GM12892 (cell line): Measurements from ENCODE around the gene PRKRA.
A peak's percentile ranks its signal among the peaks of the same experiment; 100 is the strongest.
"Not testable (repeated sequence)": the region's sequence is repeated elsewhere in the genome, so short reads cannot be mapped to it uniquely, and the experiment has no call there.

Experiments used
- DNase-seq: peaks from one replicate; pipeline ENCODE4 v3.0.0; 2011; ENCODE audit not compliant: insufficient read length
- FAIRE-seq: peaks from 2 replicates; lab custom pipeline; 2011; peaks lifted over from hg19 to GRCh38; lab: Jason Lieb, UNC
- POLR2A ChIP-seq: IDR thresholded peaks from 2 replicates; pipeline ENCODE4 v1.6.1; 2011; ENCODE audit warnings: low read depth, low read length, control low read depth
- POLR2AphosphoS5 ChIP-seq: IDR thresholded peaks from 2 replicates; pipeline ENCODE4 v1.6.1; 2011; ENCODE audit warnings: low read depth, low read length, control low read depth
- TAF1 ChIP-seq: IDR thresholded peaks from 2 replicates; pipeline ENCODE4 v1.6.1; 2011; ENCODE audit warnings: low read depth, mild to moderate bottlenecking, control low read depth, low read length, borderline replicate concordance

Gene PRKRA

DNA sequence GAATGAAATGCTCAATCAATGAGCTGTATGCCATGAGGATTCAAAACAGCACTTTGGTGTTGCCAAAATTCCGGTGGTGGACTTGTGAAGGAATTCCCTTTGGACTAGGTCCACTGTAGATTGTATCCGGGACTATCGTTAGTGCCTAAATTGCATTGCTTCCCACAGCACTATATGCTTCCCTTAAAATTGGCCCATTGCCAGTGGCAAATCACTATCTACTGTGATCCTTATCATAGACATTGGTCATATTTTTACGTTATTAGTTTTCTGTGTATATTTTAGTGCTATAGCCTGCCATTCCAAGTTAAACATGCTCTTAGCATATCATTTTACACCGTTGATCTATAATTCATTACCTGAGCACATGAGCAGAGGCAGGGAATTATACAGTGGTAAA, 1.9 kb upstream of the PRKRA start:
- FAIRE-seq (no peak), DNase-seq (no peak)
- no peak for TF ChIP-seq POLR2AphosphoS5

DNA sequence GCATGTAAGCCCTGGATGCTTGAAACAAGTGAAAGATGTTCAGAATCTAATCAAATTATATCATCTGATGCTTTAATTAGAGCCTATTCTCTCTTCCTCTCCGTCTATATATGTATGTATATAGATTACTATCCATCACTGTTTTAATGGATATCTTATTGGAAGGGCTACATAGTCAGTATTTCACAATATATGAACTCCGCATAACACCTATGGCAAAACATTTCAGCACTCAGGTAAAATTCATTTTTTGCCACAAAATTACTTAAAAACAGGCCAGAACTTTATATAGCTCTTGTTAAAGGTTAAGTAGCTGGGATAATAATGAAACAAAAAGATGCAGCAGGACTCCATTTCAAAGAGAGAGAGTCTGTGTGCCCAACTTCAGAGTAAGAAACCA, 1.4 kb upstream of the PRKRA start:
- TF ChIP-seq POLR2A (no peak), POLR2AphosphoS5 (no peak), TAF1 (no peak)
- DNase-seq (no peak), FAIRE-seq (no peak)

DNA sequence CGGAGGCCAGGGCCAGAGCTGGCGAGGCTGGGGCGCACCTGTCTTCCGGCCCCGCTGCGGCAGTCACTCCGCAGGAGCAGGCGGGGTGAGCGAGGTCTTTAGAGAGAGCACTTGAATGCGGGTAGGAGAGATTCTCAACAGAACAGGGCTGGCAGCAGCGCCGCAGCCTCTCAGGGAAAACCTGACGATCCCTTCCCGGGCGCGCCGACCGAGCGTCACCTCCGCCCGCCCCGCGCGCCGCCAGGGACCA, 526 bp downstream of the PRKRA start:
- FAIRE-seq (no peak), DNase-seq (no peak)
- TF ChIP-seq POLR2A, result peak; percentile 29; the same call in 1 of the 2 replicates
- TF ChIP-seq TAF1, result 0 out of 2 replicates have a peak, but pooled peaks have one; percentile 44
- TF ChIP-seq POLR2AphosphoS5, result no peak

DNA sequence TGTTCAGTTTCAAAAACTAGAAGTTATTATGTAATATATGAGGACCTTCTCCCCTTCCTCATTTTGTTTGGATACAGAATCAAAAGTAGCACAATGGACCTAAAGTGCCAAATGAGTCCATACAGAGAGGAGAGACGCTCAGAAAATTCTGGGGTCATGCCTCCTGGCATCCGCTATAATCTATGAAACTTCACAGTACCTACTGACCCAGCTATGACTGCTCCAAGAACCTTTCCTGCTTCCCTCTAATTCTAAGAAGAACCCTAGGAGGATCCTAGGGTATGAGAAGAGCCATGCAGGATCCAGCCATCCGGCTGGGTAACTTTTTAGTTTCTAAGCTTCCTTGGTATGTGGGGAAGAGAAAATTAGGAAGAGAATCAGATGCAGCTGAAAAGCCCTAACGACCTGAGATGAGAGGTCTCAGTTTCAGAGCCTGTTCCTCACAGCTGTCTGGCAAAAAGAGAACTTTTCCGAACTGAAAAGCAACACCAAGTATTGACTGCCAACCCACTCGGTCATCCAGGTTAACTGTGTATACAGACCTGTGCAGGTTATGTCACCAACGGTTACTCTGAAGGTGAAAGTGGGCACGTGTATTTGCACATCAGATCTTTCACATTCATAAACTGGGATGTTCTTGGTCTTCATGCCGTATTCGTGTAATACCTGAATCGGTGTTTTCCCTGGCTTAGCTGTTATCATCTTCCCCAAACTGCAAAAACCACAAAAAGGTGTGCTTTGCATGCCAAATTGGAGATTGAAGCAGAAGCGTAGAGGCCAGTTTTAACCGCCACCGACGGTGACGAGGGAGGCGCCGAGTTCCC, 1.1 kb downstream of the PRKRA start:
- DNase-seq (no peak), FAIRE-seq (no peak)
- no peak for TF ChIP-seq POLR2AphosphoS5
- TF ChIP-seq TAF1, result no peak

DNA sequence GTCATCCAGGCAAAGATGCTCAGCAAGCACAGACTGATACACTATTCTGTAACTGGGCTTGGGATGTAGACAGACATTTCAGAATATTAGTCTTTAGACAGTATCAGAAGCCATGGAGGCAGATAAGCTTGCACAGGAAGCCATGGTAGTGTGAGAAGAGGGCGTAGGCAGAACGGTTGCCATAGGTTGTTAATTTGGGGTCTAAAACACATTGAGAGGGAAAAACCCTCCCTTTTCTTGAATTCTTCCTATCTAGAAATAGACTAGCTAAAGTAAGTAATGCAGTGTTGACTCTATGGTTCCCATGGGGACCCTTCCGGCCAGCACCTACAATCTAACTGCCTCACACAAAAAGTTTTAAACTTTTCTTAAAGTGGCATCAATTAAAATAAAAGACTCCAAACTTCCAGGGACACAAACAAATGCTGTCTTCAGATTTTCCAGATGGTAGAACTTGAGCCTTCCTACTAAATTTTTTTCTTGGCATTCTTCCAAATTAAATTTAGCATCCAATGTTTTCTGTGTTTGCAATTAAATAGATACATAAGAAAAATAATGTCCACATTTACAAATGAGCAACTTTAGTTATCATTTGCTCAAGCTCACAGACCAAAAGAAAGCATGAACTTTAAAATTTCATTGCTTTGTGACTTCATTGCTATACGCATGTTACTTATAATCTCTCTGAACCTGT, 1.9 kb downstream of the PRKRA start:
- FAIRE-seq (no peak), DNase-seq (no peak)
- no peak for TF ChIP-seq POLR2A
- no peak for TF ChIP-seq TAF1
- TF ChIP-seq POLR2AphosphoS5, result no peak

DNA sequence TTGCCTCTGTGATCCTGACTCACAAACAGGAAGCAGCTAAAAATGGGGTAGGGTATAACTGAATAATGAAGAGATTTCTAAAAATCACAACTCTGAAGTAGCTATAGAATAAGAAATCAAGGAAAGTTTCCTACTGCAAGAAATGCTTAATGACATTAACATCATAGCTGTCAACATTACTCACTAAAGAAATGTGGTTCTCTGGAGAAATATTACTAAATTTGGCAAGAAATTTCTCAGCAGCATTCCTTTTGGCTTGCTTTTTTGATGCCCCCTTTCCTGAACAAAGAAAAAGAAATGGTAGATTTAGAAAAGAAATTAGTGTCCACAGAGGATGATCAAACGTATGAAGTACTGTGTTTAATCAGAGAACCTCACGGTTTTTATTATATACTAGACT, 9.5 kb downstream of the PRKRA start:
- FAIRE-seq (no peak), DNase-seq (no peak)
- TF ChIP-seq POLR2AphosphoS5 (no peak), POLR2A (no peak), TAF1 (no peak)

DNA sequence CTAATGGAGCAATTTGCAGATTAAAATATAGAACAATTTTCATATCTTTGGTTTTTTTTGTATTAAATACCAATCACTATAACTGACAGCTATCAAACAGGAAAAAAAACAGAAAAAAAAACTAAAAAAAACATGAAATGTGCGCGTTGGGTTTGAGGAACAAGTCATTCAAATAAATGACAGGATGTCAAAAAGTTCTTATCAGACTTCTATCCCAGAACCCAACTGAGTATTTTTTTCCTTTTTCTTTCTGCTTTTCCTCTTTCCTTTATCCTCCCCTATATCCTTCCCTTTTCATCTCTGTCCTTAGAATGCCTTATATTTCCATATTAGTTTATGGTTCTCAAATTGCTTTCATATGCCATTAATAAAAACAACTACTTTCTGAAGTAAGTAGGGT, 14.3 kb downstream of the PRKRA start:
- TF ChIP-seq POLR2AphosphoS5 (no peak), TAF1 (no peak), POLR2A (no peak)
- DNase-seq, result no peak
- no peak for FAIRE-seq

DNA sequence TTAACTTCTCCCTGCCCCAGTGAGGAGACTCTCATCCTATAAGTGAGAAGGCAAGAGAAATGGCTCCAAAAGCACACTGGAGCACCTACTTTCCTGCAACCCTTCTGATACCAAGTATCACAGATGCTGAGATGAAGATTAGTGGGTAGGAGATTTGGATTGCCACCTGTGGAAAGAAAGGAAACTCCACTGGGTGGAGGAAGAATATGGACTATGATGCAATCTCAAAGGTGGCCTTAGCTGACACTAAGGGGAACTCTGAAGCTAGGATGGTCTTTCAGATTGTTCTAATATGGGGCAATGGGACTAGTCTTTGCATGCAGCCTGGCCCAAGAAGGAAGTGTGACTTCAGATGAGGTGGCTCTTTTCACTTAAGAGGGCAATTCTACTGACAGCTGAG, 21.6 kb downstream of the PRKRA start:
- DNase-seq (no peak), FAIRE-seq (no peak)
- no peak for TF ChIP-seq POLR2A
- no peak for TF ChIP-seq POLR2AphosphoS5
- no peak for TF ChIP-seq TAF1

DNA sequence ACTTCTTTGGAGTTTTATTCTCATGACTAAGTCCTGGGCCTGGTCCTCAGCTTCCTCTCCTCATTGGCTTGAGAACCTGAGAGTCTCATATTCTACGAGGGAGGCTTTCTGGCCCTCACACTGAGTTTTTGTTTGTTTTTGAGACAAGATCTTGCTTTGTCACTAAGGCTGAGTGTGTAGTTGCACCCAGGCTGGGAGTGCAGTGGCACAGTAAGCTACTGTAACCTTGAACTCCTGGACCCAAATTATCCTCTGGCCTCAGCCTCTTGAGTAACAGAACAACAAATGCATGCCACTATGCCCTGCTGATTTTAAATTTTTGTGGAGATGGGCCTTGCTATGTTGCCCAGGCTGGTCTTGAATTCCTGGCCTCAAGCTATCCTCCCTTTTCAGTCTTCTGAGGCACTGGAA, 22.6 kb downstream of the PRKRA start:
- DNase-seq (no peak), FAIRE-seq (no peak)
- TF ChIP-seq TAF1 (no peak), POLR2AphosphoS5 (no peak), POLR2A (no peak)

DNA sequence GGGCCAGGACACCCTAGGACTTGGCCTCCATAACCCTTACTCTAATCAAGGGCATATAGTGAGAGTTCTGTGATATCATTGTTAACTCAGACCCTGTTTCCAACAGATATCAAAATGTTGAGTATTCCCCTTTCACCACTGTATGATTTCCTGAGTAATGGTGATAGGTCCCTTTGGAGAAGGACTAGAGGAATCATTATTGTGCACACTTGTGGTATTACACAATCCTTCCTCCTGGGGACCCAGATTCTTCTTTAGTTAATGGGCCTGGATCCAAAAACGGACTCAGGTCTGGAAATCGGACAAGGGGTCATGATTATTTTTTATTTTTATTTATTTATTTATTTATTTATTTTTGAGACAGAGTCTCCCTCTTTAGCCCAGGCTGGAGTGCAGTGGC, 23.5 kb downstream of the PRKRA start:
- DNase-seq, result no peak
- no peak for TF ChIP-seq TAF1
- no peak for TF ChIP-seq POLR2A
- TF ChIP-seq POLR2AphosphoS5, result no peak
- FAIRE-seq, result no peak

DNA sequence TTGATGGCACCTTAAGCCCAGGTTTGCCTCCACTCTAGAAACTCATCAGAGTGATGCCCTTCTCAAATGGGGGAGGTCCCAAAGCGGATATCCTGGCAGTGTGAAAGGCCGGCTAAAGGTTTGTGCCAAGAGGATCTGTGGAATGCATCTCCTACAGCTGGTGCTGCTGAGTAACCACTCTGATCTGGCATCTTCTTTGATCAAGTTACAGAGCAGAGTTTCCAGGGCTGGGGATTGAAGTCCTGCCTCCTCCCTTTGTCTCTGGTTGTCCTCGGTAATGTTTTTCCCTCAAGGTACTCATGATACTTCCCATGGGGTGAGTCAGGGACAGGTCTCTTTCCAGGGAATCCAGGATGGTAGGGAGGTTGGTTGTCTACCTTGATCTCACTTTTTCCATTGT, 24.6 kb downstream of the PRKRA start:
- no peak for FAIRE-seq
- TF ChIP-seq POLR2AphosphoS5, result no peak
- TF ChIP-seq TAF1, result no peak
- TF ChIP-seq POLR2A, result no peak
- no peak for DNase-seq

DNA sequence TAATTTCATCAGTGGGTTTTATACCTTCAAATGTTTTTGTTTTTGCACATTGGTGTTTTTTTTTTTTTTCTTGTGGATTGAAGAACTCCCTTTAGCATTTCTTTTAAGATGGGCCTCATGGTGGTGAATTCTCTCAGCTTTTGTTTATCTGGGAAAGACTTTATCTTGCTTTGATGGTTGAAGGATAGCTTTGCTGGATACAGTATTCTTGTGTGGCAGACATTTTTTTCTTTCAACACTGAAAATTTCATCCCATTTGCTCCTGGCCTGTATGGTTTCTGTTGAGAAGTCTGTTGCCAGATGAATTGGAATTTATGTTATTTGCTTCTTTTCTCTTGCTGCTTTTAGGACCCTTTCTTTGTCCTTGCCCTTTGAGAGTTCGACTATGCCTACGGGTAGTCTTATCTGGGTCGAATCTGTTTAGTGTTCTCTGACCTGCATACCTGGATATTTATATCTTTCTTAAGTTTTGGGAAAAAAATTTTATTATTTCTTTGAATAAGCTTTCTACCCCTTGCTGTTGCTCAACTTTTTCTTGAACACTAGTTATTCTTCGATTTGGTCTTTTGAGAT, 25.6 kb downstream of the PRKRA start:
- TF ChIP-seq POLR2AphosphoS5, result no peak
- DNase-seq (no peak), FAIRE-seq (no peak)

DNA sequence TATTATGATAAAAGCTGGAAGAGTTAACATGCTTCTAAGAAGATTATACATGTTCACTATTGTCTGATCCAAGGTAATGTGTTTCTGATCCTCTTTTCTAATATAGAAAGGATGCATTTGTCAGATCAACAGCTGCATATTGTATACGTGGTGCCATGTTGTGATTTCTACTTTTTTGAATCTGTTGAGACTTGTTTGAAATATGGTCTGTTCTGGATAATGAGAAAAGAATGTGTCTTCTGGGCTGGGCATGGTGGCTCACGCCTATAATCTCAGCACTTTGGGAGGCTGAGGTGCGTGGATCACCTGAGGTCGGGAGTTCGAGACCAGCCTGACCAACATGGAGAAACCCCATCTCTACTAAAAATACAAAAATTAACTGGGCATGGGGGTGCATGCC, 27.2 kb downstream of the PRKRA start:
- FAIRE-seq, result peak; percentile 65

More for the DNA sequence above, 27.2 kb downstream of the PRKRA start:
- not testable (repeated sequence) for DNase-seq
